ENCODE measurements around the gene CLOCK.

The CLOCK gene

DNA sequence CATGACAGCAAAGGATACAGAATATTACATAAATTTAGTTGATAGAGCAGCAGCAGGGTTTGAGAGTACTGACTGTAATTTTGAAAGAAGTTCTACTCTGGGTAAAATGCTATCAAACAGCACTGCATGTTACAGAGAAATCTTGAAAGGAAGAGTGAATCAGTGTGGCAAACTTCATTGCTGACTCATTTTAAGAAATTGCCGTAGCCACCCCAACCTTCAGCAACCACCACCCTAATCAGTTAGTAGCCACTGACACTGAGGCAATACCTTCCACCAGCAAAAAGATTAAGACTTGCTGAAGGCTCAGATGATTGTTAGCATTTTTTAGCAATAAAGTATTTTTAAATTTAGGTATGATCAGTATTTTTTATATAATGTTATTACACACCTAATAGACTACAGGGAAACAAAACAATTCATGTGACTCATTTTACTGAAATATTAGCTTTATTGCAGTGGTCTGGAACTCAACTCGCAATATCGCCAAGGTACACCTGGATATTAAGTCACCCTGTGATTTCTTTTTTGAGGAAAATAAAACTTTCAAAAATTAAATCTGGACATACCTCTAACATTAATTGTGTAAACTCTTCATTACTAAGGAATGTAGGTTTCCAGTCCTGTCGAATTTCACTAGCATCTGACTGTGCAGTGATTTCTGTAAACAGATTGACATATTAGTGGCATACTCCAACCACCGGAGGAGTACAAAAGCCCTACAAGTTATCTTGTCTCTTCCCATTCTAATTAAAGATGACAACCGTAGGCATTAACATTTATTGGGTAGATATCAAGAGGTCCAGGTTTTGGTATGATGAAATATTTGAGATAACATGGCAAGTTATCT lies 71.1 kb downstream of the CLOCK start:
- peak; percentile 19 for DNase-seq (ENCODE audit: low read depth)

- no peak for DNase-seq (ENCODE audit: low read depth)
These were observed 76.7 kb downstream of the CLOCK start for GRCh38 chr4:55469979-55470378.

GRCh38 chr4:55468724-55469123 lies 78.0 kb downstream of the CLOCK start:
- peak; percentile 20 for DNase-seq (ENCODE audit: low read depth)

- no peak for DNase-seq (ENCODE audit: low read depth)
These were observed 80.7 kb downstream of the CLOCK start for GRCh38 chr4:55466001-55466400.

DNA sequence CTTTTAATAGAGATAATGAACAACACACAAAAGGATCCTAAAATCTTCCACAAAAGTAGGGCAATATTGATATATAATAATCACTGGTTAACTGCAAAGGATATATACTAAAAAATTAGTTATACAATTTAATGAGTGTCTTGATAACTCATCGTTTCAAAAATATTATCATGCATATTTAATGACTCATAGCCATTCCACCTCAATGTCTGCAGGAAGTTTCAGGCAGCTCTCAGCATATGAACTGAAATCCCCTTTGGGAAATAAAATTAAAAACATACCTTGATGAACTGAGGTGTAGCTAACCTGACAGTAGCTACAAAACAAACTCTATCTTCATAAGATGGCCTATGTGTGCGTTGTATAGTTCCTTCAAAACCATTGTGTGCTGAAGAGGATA lies 88.1 kb downstream of the CLOCK start:
- no peak for DNase-seq (ENCODE audit: low read depth)

- DNase-seq (ENCODE audit: low read depth), result peak; percentile 21
These were observed 88.5 kb downstream of the CLOCK start for GRCh38 chr4:55458164-55458563.

DNA sequence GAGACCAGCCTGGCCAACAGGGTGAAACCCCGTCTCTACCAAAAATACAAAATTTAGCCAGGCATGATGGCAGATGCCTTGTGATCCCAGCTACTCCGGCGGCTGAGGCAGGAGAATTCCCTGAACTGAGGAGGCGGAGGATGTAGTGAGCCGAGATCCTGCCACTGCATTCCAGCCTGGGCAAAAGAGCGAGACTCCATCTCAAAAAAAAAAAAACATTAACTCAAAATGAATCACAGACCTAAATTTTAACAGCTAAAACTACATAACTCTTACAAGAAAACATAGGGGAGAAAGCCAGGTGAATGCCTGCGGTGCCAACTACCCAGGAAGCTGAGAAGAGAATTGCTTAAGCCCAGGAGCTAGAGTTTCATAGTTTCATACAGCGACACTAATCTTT lies 96.1 kb downstream of the CLOCK start:
- DNase-seq (ENCODE audit: low read depth), result no peak

GRCh38 chr4:55447831-55448230 lies 98.9 kb downstream of the CLOCK start:
- no peak for DNase-seq (ENCODE audit: low read depth)

DNA sequence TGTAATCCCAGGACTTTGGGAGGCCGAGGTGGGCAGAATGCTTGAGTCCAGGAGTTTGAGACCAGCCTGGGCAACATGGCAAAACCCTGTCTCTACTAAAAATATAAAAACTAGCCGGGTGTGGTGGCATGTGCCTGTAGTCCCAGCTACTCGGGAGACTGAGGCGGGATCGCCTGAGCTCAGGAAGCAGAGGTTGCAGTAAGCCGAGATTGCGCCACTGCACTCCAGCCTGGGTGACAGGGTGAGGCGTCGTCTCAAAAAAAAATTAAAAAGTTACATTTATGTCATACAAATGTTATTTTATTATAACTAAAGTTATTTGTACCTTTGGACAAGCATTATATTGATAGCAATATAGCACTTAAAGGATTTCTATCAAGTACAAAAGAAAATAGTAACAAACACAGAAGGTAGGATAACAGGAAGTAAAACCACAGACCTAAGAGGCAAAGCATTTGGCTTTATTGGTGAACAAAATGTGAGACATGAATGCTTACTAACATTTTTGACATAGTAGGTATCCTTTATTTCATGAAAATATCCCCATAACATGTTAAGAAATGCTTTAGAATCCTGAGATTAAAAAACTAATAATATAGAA lies 99.5 kb downstream of the CLOCK start:
- no peak for DNase-seq (ENCODE audit: low read depth)

DNA sequence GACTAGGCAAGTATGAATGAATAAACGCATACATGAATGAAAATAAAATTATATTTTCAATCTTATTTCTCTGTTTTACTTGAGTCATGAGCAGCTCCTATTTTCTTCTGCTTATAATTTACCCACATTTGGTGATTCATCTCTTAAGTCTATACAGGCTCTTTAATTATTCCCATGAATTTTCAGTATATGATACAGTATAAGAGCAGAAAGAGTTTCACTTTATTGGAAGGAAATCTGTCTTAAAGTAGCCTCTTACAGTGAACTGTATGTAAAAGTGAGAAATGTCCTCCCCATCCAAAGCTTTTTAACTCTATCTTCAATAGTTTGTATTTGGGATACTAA lies 100.2 kb downstream of the CLOCK start:
- no peak for DNase-seq (ENCODE audit: low read depth)

- peak; percentile 60 for DNase-seq (ENCODE audit: low read depth)
These were observed 100.7 kb downstream of the CLOCK start for GRCh38 chr4:55445921-55446577.

DNA sequence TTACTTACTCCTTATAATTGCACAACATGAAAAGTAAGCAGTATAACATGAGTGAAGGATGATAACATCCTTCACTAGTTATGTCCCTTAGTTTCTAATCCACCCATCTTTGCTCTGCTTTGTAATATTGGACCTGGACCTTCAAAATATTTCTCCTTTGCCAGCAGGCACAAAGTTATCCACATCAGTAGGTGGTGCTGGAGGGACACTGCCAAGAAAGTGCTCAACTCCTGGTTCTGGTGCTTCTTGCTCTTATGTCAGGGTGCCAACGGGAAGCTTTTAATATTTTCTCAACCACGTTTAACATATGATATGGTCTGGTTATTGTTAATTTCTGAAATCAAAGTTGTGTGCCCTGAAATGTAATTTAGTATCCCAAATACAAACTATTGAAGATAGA lies 101.9 kb downstream of the CLOCK start:
- DNase-seq (ENCODE audit: low read depth), result peak; percentile 22

DNA sequence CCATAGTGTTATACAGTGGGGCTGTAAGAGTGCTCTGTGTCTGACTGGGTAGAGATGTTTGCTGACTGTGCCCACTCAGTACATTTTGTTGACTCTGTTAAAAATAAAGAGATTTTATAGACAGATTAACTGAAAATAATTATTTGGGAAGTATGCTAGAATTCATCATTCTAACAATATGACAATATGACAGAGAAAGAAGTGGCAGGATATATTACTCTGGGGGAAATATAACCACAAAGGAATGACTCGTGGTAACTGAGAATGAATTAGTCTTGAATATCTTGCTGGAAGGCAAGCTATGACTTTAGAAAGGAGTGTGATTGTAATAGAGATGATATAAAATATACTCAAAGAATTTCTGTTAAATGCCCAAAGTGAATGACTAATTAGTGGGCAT lies 104.2 kb downstream of the CLOCK start:
- DNase-seq (ENCODE audit: low read depth), result no peak

DNA sequence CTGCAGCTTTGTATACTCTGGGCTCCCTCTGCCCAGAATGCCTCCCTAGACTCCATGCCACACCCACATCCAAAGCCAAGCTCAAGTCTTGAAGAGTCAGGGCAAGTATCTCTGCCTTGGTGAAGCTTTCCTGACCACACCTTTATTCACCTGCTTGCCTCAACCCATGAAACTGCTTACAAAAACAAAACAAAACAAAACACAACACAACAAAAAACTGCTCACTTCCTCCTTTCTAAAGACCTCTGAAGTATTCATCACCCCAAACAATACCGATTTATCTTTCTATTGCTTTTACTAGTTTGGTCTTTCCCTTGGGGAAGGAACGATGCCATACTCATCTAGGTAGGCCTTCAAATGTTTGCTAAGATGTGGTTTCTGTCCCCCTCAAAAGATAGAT lies 105.9 kb downstream of the CLOCK start:
- no peak for DNase-seq (ENCODE audit: low read depth)

DNA sequence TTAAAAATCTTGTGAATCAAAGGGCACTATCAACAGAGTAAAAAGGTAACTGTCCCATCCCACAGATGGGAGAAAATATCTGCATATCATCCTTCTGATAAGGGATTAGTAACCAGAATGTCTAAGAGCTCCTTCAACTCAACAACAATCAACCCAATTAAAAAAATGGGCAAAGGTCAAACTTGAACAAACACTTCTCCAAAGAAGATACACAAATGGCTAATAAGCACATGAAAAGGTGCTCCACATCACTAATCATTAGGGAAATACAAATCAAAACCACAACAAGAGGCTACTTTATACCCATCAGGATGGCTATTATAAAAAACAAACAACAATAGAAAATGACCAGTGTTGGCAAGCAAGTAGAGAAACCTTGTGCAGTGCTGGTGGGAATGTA lies 107.7 kb downstream of the CLOCK start:
- no peak for DNase-seq (ENCODE audit: low read depth)

DNA sequence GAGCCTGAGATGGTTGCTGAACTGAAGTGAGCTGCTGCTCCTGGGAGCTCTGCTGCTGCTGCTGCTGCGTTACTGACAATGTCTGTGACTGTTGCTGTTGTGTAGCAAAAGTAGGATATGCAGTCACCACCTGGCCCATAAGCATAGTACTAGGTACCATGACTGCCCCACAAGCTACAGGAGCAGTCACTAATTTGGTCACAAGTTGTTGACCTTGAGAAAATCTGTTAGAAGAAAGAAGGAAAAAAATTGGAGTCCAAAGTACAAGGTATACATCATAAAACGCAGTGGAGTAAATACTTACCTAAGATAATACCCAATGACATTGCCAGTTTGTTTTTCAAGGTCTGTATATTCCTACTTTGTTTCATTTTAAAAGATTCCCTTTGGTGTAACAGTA lies 108.4 kb downstream of the CLOCK start:
- no peak for DNase-seq (ENCODE audit: low read depth)

DNA sequence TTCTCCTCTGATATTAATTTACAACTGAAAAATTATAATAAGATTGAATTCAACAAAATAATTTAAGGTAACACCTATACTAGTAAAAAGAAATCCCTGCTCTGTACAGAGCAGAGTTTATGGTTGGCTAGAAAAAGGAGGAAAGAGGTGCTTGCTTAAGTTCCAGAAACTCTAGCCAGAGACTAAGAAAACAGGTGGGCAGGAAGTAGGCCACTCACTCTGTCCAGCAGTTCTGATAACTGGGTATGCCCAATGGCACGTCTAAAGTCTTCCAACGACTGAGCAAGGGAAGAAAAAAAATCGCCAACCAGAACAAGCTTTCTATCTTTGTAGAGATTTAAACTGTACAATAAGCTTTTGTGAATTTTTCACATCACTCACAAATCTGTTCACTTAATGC lies 108.9 kb downstream of the CLOCK start:
- no peak for DNase-seq (ENCODE audit: low read depth)

GRCh38 chr4:55437356-55437796 lies 109.3 kb downstream of the CLOCK start:
- DNase-seq (ENCODE audit: low read depth), result peak; percentile 21

- DNase-seq (ENCODE audit: low read depth), result peak; percentile 54
These were observed 111.4 kb downstream of the CLOCK start for GRCh38 chr4:55435141-55435841.

GRCh38 chr4:55431710-55432336 lies 114.9 kb downstream of the CLOCK start:
- DNase-seq (ENCODE audit: low read depth), result no peak

- DNase-seq (ENCODE audit: low read depth), result no peak
These were observed 121.9 kb downstream of the CLOCK start for GRCh38 chr4:55424791-55425190.

DNA sequence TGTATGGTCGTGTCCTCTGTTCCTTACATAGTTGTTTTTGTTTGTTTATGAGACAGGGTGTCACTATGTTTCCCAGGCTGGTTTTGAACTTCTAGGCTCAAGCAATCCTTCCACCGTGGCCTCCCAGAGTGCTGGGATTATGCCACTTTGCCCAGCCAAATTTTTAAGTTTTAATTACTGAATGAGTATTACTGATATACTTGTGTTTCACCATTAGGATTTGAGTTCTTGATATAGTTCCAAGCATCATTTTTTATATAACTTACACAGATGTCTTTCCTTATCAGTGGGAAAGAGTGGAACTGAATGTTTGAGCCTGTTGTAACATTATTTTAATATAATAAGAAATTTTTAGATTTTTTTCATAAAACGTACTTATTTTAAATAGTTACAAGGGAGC lies 130.5 kb downstream of the CLOCK start:
- no peak for DNase-seq (ENCODE audit: low read depth)

All from fibroblast of gingiva (primary cell).